Hippocampal formation (tissue), 2 donors: ENCODE data around the gene LDHB.
"Not testable (repeated sequence)": the region's sequence is repeated elsewhere in the genome, so short reads cannot be mapped to it uniquely, and the experiment has no call there.

Experiments used
- DNase-seq, 2 donors: peaks; one replicate each; lab custom pipeline; 2025; lab: John Stamatoyannopoulos, UW

Gene LDHB

GRCh38 chr12:21661396-21662093, 3.9 kb upstream of the LDHB start:
- not testable (repeated sequence) for DNase-seq

GRCh38 chr12:21659383-21659782, 1.7 kb upstream of the LDHB start:
- DNase-seq = no peak

- peak; percentile 44 to 67 for DNase-seq
Measured at GRCh38 chr12:21656905-21657325, 727 bp downstream of the LDHB start.

DNA sequence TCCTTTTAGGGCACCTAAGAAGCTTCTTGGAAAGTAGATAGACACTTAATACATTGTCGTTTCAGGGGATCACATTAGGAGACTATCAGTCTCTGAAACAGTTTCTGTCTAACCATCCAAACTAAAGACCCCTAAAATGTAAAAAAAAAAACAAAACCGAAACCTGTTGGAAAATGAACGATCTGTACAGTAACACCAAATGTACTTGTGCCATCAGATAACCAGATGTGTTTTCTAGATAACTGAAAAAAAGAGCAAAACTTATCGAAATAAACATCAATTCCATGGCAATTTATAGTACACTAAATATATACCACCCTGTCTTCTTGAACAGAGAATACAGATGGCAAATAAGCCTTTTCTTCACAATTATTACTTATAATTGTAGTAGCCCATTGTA, 2.1 kb downstream of the LDHB start:
- DNase-seq = no peak

- DNase-seq = no peak
Measured at GRCh38 chr12:21651821-21652220, 5.8 kb downstream of the LDHB start.

DNA sequence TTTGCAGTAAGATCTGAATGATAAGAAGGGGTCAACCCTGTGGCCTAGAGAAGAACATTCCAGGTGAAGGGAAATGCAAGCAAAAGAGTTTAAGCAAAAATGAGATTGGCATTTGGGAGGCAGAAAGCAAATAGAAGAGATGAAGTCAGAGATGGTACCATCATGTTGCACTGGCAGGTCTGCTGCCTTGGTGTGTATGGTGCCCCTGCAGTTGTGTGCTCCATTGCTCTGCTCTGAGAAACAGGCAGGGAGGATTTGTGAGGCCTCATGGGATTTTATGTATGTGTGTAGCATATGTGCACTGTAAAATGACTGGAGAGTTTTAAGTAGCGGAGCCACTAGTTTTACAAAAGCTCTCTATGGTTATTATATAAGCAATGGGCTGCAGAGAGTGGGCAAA, 6.6 kb downstream of the LDHB start:
- no peak for DNase-seq

GRCh38 chr12:21649034-21649433, 8.6 kb downstream of the LDHB start:
- DNase-seq = no peak

DNA sequence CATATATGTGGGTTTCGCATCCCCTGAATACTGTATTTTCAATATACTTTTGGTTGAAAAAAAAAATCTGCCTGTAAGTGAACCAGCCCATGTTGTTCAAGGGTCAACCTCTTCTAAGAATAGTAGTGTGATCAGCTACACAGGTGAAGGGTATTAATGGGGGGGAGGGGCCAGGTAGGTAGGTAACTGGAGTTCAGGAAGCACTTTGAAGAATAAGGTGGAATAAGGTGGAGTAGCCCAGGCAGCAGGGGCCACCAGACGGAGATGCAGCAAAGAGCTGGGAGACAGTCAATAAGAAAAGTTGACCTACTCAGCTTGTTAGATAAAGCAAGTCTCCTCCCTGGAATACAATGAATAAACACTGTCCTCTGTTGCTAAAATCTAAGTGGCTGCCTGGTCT, 9.3 kb downstream of the LDHB start:
- no peak for DNase-seq

- DNase-seq = no peak
Measured at GRCh38 chr12:21647179-21647578, 10.5 kb downstream of the LDHB start.

GRCh38 chr12:21645041-21645500, 12.6 kb downstream of the LDHB start:
- DNase-seq = not testable (repeated sequence)

DNA sequence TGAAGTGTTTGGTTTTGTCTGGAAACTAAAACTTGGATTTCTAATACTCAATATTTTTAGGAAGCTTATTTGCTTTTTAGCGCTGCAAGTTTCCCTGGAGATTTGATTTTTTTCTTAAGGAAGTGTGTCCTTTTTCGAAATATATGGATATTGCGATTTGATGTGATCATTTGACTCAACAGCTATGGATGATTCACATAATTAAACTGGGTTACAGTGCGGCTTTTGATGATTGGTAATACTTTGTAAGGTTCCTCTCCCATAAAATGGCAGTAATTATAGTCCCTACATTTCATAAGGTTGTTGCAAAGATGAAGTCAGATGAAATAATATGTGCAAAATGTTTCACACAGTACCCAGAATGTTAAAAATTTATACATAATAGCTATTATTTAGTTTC, 13.1 kb downstream of the LDHB start:
- no peak for DNase-seq

DNA sequence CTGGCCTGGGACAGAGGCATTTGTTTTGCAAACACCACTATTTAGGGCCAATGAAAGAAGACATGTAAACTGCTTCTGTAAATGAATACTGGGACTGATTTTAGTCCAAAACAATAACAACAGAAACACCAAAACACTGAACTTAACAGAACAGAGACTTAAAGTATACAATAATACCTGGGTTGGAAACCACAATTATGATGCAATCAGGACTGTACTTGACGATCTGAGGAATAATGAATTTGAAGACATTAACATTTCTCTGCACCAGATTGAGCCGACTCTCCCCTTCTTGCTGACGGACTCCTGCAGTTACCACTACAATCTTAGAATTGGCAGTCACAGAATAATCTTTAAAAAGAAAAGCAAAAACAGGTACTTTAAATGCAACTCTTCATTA, 13.9 kb downstream of the LDHB start:
- DNase-seq = no peak

DNA sequence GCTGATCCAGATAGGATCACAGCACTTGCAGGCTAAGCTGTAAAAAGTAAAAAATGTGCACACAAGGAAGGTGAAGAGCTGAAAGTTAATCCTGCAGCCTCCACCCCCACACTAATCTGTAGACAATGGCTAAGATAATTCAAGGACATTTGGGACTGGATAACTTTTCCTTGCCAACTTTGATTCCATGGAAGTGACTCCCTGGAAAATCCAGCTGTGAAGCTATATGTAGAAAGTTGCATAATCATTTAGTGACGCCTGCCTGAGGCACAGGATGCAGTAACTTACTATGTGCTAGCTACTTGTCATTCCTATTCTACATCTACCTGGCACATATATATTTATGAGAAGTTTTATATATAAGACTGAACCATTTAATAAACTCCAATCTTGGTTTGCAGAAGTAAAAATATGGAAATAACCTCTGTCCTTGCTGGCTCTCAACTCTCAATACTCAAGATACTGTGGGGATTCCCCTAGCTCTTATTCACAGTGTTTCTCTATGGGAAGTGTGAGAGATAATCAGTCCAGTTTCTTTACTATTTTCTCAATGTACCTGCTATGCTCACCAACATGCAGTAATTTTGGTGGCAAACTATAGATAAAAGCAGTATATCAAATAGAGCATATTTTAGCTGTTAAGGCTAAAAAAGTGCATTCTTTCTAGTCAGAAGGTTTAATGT, 14.8 kb downstream of the LDHB start:
- DNase-seq = no peak

GRCh38 chr12:21638054-21638891, 19.4 kb downstream of the LDHB start:
- DNase-seq = no peak

DNA sequence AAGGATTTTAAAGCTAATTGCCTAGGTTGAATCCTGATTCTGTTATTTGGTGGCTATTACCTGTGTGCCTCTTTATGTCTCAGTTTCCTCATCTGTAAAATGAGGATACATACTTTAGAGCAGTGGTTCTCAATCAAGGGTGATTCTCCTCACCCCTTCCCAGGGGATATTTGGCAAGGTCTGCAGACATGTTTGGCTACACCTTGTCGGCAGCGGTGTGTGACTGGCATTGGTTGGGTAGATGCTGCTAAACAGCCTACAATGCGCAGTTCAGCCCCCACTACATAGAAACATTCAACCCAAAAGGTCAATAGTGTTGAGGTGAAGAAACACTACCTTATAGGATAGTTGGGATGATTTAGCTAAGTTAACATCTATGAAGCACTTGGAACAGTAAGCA, 23.4 kb downstream of the LDHB start:
- DNase-seq = no peak

DNA sequence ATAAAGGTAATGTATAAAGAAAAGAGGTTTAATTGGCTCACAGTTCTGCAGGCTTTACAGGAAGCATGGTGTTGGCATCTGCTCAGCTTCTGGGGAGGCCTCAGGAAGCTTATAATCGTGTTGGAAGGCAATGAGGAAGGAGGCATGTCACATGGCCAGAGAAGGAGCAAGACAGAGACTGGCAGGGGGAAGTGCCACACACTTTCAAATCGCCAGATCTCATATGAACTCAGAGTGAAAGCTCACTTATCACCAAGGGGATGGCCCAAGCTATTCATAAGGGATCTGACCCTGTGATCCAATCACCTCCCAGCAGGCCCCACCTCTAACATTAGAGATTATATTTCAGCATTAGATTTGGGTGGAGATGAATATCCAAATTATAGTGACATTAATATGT, 26.3 kb downstream of the LDHB start:
- no peak for DNase-seq

GRCh38 chr12:21627924-21628323, 29.7 kb downstream of the LDHB start:
- DNase-seq = no peak

GRCh38 chr12:21618566-21618965, 39.1 kb downstream of the LDHB start:
- DNase-seq = no peak

- no peak for DNase-seq
Measured at GRCh38 chr12:21617030-21617429, 40.6 kb downstream of the LDHB start.

- no peak for DNase-seq
Measured at GRCh38 chr12:21615431-21615830, 42.2 kb downstream of the LDHB start.

GRCh38 chr12:21614506-21614905, 43.1 kb downstream of the LDHB start:
- no peak for DNase-seq

DNA sequence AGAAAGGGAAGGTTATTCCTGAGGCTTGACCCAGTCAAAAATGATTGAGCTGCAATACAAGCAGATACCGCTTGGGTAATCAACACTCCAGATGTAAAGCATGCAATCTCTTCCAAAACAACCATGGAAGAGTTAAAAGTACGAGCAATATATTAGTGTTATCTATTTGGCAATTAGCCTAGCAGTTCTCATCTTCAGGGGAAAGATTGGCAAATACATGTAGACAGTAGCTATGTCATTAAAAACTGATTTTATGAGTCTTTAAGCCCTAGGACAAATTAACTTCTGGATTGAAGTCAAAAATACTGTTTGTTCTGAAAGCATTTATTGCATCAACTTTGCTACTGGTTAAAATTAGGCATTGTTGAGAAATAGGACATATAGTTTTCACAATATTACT, 43.7 kb downstream of the LDHB start:
- DNase-seq = no peak

DNA sequence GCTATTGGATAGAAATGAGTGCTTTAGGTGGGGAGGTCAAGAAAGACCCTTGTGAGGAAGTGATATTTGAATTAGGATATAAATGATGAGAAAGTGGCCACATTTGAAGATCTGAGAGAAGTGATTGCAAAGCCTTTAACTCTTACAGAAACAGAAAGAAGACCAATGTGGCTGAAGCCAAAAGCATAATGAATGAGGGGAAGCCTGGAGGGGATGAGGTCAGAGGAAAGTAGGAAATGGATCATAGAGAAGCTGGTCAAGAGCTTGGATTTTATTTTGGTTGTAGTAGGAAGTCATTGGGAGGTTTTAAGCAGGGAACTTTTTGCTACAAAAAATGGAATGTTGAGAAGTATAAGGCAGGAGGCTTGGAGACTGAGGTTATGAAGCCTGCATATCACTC, 49.4 kb downstream of the LDHB start:
- no peak for DNase-seq
